Glutamatergic neuron (in vitro differentiated cells): ENCODE results near the gene MTG1. TPM values are rescaled to one million over a fixed set of nuclear protein-coding genes. Genes with fewer than 3 reads are reported as not detected.
A peak's percentile ranks its signal among the peaks of the same experiment; 100 is the strongest.

ENCODE experiments used
- DNase-seq: peaks from one replicate; pipeline ENCODE4 v3.0.0; 2022
- H3K27ac Mint-ChIP-seq: one replicate; pipeline ENCODE4 v1.8.0; 2020; ENCODE audit warnings: mild to moderate bottlenecking, mixed read lengths, inconsistent platforms; ENCODE audit not compliant: unreplicated experiment
- H3K27me3 Mint-ChIP-seq: one replicate; pipeline ENCODE4 v1.8.0; 2020; ENCODE audit warnings: mild to moderate bottlenecking, moderate library complexity, mixed read lengths, inconsistent platforms; ENCODE audit not compliant: unreplicated experiment
- H3K36me3 Mint-ChIP-seq: one replicate; pipeline ENCODE4 v1.8.0; 2020; ENCODE audit warnings: mild to moderate bottlenecking, mixed read lengths, inconsistent platforms; ENCODE audit not compliant: unreplicated experiment
- H3K4me1 Mint-ChIP-seq: one replicate; pipeline ENCODE4 v1.8.0; 2020; ENCODE audit warnings: mild to moderate bottlenecking, low read depth, mixed read lengths, inconsistent platforms; ENCODE audit not compliant: unreplicated experiment
- H3K4me3 Mint-ChIP-seq: one replicate; pipeline ENCODE4 v1.8.0; 2020; ENCODE audit warnings: mild to moderate bottlenecking, mixed read lengths, inconsistent platforms; ENCODE audit not compliant: unreplicated experiment
- H3K9me3 Mint-ChIP-seq: one replicate; pipeline ENCODE4 v1.8.0; 2020; ENCODE audit warnings: mild to moderate bottlenecking, moderate library complexity, mixed read lengths, inconsistent platforms; ENCODE audit not compliant: unreplicated experiment
- total RNA-seq: library from RNA; stranded (reverse); fragmentation: NEBNext Ultra II Directional; extraction: Animal tissue kit (Norgen Biotek cat#: 25700); gene quantifications from one replicate; pipeline ENCODE4 v1.2.1, GENCODE V29; 2021; ENCODE audit not compliant: unreplicated experiment
- TF ChIP-seq, protein P1 (sequence below): fragments of 200-600 bp; sonication (generic); IDR thresholded peaks from one replicate; pipeline ENCODE4 v1.5.0; 2021; ENCODE audit not compliant: partially characterized antibody, unreplicated experiment

MTG1 gene
- total RNA-seq, 1 donor from 2014 or later = 76.4 TPM

DNA sequence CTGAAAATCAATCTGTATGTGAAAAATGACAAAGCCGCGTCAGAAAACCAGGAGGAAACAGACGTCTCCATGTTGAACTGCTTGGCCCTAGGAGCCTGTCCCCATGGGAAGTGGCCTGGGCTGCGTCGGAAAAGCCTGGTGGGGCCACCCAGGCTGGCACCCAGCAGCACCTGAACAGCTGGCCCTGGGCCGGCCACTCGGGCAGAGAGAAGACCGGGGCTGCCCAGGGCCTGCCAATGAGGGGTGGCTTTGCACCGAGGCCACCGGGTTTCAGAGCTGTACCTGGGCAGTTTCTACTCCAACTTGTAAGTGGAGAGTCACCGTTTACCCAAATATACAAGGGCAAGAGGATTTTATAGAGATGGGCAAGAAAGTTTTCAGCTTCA, 35.0 kb upstream of the MTG1 start:
- Mint-ChIP-seq H3K27me3 (peaks cover 3% of the 10 kb centered on the region), H3K4me3 (no peak overlapping the region), H3K36me3 (peaks cover 10% of the 10 kb centered on the region), H3K9me3 (peaks cover 7% of the 10 kb centered on the region), H3K4me1 (no peaks in the 10 kb centered on the region), H3K27ac (no peak overlapping the region)
- no peak for DNase-seq
- TF ChIP-seq, protein P1, sequence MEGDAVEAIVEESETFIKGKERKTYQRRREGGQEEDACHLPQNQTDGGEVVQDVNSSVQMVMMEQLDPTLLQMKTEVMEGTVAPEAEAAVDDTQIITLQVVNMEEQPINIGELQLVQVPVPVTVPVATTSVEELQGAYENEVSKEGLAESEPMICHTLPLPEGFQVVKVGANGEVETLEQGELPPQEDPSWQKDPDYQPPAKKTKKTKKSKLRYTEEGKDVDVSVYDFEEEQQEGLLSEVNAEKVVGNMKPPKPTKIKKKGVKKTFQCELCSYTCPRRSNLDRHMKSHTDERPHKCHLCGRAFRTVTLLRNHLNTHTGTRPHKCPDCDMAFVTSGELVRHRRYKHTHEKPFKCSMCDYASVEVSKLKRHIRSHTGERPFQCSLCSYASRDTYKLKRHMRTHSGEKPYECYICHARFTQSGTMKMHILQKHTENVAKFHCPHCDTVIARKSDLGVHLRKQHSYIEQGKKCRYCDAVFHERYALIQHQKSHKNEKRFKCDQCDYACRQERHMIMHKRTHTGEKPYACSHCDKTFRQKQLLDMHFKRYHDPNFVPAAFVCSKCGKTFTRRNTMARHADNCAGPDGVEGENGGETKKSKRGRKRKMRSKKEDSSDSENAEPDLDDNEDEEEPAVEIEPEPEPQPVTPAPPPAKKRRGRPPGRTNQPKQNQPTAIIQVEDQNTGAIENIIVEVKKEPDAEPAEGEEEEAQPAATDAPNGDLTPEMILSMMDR = no peak

DNA sequence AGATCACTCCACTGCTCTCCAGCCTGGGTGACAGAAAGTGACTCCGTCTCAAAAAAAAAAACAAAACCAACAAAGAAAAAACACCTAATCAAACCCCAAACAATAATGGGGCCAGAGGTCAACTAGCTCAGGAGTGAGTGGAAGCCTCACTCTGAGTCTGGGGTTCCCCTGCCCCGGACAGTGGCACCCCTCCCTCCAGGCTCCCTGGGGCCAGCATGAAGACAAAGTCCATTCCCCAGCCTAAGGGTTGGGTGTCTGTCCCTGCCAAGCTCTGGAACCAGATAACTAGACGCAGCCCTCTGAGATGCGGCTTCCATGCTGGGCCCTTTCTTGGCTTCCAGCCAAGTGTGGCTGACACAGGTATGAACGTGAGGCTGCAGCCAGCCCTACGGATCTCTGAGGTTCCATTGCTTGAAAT, 34.4 kb upstream of the MTG1 start:
- TF ChIP-seq, protein P1 = no peak
- Mint-ChIP-seq H3K4me1 (no peaks in the 10 kb centered on the region), H3K9me3 (peaks cover 7% of the 10 kb centered on the region), H3K27ac (no peak overlapping the region), H3K27me3 (peaks cover 3% of the 10 kb centered on the region), H3K36me3 (peaks cover 12% of the 10 kb centered on the region), H3K4me3 (no peak overlapping the region)
- no peak for DNase-seq

DNA sequence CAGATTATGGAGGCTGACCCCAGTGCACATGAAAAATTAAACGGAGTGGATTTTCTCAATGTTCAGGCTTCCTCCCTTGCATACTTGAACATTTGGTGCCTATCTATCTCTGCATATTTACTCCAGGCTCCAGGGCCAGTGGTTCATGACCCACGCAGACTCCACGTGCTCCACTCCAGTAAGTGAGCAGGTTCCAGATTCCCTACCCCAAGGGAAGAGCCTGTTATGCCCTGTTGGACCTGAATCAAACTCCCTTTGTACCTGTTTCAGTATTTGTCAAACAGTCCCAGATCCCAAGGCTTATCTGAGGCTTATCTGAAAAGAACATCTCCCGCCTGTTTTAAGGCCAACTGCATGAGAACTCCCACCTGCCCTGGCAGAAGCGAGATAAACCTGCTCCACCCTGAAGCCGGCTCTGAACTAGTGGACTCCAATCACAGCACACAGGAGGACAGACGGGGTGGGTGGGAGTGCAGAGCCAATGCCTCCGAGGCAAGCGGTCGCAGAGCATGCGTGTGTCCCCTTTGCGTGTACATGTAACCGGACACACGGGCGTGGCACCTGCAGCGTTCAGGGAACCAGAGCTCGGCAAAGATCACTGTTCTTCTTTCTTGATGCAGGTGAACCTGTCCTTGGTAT, 33.9 kb upstream of the MTG1 start:
- H3K4me1 Mint-ChIP-seq = no peaks in the 10 kb centered on the region
- H3K27me3 Mint-ChIP-seq = peaks cover 3% of the 10 kb centered on the region
- H3K36me3 Mint-ChIP-seq = peaks cover 15% of the 10 kb centered on the region
- TF ChIP-seq, protein P1 = no peak
- DNase-seq = no peak
- H3K27ac Mint-ChIP-seq = peak overlapping the region; percentile 79
- H3K4me3 Mint-ChIP-seq = no peak overlapping the region
- H3K9me3 Mint-ChIP-seq = peaks cover 7% of the 10 kb centered on the region

DNA sequence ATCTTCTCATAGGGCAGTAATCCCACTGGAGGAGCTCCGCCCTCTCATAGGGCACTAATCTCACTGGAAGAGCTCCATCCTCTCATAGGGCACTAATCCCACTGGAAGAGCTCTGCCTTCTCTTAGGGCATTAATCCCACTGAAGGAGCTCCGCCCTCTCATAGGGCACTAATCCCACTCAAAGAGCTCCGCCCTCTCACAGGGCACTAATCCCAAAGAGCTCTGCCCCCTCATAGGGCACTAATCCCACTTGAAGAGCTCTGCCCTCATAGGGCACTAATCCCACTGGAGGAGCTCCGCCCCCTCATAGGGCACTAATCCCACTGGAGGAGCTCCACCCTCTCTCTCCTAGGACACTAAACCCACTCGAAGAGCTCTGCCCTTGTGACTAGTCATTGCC, 32.7 kb upstream of the MTG1 start:
- Mint-ChIP-seq H3K27me3 (peaks cover 3% of the 10 kb centered on the region), H3K36me3 (peaks cover 15% of the 10 kb centered on the region), H3K27ac (no peak overlapping the region), H3K4me3 (no peak overlapping the region), H3K4me1 (no peaks in the 10 kb centered on the region), H3K9me3 (peaks cover 7% of the 10 kb centered on the region)
- no peak for DNase-seq
- TF ChIP-seq, protein P1 = no peak

DNA sequence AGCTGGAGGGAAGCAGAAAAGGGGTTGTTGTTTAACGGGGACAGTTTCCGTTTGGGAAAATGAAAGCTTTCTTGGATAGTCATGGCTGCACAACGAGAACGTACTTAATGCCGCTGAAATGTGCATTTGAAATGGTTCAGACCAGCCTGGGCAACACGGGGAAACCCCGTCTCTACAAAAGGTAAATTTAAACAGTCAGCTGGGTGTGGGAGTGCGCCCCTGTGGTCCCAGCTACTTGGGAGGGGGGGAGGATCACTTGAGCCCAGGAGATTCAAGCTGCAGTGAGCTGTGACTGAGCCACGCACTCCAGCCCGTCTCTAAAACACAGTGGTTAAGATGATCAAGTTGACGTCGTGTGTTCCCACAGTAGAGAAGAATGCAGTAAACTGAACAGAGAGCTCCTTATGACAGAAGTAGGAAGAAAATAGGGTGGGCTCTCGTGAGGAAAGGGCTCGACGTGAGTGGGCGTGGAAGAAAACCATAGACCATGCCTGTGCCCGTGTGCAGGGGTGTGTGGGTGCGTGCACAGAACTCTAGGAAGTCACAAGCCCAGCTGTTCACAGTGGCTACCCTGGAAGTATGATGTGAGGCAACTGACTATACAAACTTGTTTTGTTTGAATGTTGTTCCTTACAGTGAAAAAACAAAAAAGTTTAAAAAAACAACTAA, 32.0 kb upstream of the MTG1 start:
- no peaks in the 10 kb centered on the region for H3K4me1 Mint-ChIP-seq
- no peak overlapping the region for H3K27ac Mint-ChIP-seq
- peaks cover 3% of the 10 kb centered on the region for H3K27me3 Mint-ChIP-seq
- no peak for DNase-seq
- peaks cover 7% of the 10 kb centered on the region for H3K9me3 Mint-ChIP-seq
- TF ChIP-seq, protein P1 = no peak
- H3K36me3 Mint-ChIP-seq = peaks cover 15% of the 10 kb centered on the region
- no peak overlapping the region for H3K4me3 Mint-ChIP-seq
